Measurements from ENCODE around the gene C10orf53.
"Not testable (repeated sequence)": the region's sequence is repeated elsewhere in the genome, so short reads cannot be mapped to it uniquely, and the experiment has no call there.

C10orf53 gene

GRCh38 chr10:49709934-49710333, 30.5 kb downstream of the C10orf53 start:
- no peaks in the 10 kb centered on the region for H3F3A ChIP-seq (ENCODE audit: control insufficient read depth, insufficient read depth)
- no peak overlapping the region for H3K27ac ChIP-seq (ENCODE audit: low read depth, low read length)
- H3K27me3 ChIP-seq (ENCODE audit: control insufficient read depth, low read length): peaks cover 23% of the 10 kb centered on the region
- H3K4me1 ChIP-seq (ENCODE audit: control insufficient read depth, low read length): no peaks in the 10 kb centered on the region
- H4K20me1 ChIP-seq (ENCODE audit: control insufficient read depth, insufficient read depth, low read depth, low read length): no peaks in the 10 kb centered on the region
- no peaks in the 10 kb centered on the region for H3K9me3 ChIP-seq (ENCODE audit: control insufficient read depth, insufficient read depth, low read length)
- no peak overlapping the region for H3K4me3 ChIP-seq (ENCODE audit: low read length)
- H3K4me2 ChIP-seq (ENCODE audit: low read length): no peak overlapping the region
- H3K9me2 ChIP-seq (replicated peaks; ENCODE audit: control insufficient read depth, low read length): no peaks in the 10 kb centered on the region
- TF ChIP-seq EZH2phosphoT487 (IDR thresholded peaks at IDR 0.05; ENCODE audit: borderline replicate concordance, low read length): no peak
- no peak for TF ChIP-seq CTCF (IDR thresholded peaks at IDR 0.05; ENCODE audit: low read depth, low read length, poor library complexity, severe bottlenecking)
- no peaks in the 10 kb centered on the region for H3K36me3 ChIP-seq (ENCODE audit: control insufficient read depth, low read length)
- no peaks in the 10 kb centered on the region for H3K79me2 ChIP-seq (ENCODE audit: control insufficient read depth, low read length)

- H4K20me1 ChIP-seq (ENCODE audit: control insufficient read depth, insufficient read depth, low read depth, low read length): no peaks in the 10 kb centered on the region
- no peaks in the 10 kb centered on the region for H3K79me2 ChIP-seq (ENCODE audit: control insufficient read depth, low read length)
- peaks cover 23% of the 10 kb centered on the region for H3K27me3 ChIP-seq (ENCODE audit: control insufficient read depth, low read length)
- no peaks in the 10 kb centered on the region for H3K9me3 ChIP-seq (ENCODE audit: control insufficient read depth, insufficient read depth, low read length)
- no peaks in the 10 kb centered on the region for H3K36me3 ChIP-seq (ENCODE audit: control insufficient read depth, low read length)
- H3K4me3 ChIP-seq (ENCODE audit: low read length): no peak overlapping the region
- TF ChIP-seq EZH2phosphoT487 (IDR thresholded peaks at IDR 0.05; ENCODE audit: borderline replicate concordance, low read length) (no peak), CTCF (IDR thresholded peaks at IDR 0.05; ENCODE audit: low read depth, low read length, poor library complexity, severe bottlenecking) (no peak)
- no peak overlapping the region for H3K27ac ChIP-seq (ENCODE audit: low read depth, low read length)
- H3K9me2 ChIP-seq (replicated peaks; ENCODE audit: control insufficient read depth, low read length): no peaks in the 10 kb centered on the region
- no peak overlapping the region for H3K4me2 ChIP-seq (ENCODE audit: low read length)
- H3K4me1 ChIP-seq (ENCODE audit: control insufficient read depth, low read length): no peaks in the 10 kb centered on the region
- no peaks in the 10 kb centered on the region for H3F3A ChIP-seq (ENCODE audit: control insufficient read depth, insufficient read depth)
Observed at GRCh38 chr10:49710966-49711365, 31.5 kb downstream of the C10orf53 start.

DNA sequence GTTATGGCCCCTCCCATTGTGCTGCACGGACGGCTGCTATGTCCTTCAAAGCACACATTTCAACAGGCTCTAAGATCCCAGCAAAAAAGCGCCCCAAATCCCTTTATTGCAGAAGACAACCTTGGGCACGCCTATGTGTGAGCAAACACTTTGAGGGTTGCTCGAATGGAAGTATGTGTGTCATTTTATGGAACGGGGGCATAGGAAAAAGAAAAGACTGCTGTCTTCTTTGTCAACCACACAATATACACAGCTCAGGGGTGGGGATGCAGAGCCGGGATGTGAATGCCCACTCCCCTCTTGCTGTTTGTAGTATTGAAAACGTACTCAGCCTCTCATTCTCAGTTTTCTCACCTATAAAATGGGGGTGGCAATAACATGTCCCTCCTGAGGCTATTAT, 32.0 kb downstream of the C10orf53 start:
- no peak overlapping the region for H3K27ac ChIP-seq (ENCODE audit: low read depth, low read length)
- TF ChIP-seq CTCF (IDR thresholded peaks at IDR 0.05; ENCODE audit: low read depth, low read length, poor library complexity, severe bottlenecking) (no peak), EZH2phosphoT487 (IDR thresholded peaks at IDR 0.05; ENCODE audit: borderline replicate concordance, low read length) (no peak)
- H3K27me3 ChIP-seq (ENCODE audit: control insufficient read depth, low read length): peaks cover 17% of the 10 kb centered on the region
- no peaks in the 10 kb centered on the region for H4K20me1 ChIP-seq (ENCODE audit: control insufficient read depth, insufficient read depth, low read depth, low read length)
- no peak overlapping the region for H3K4me2 ChIP-seq (ENCODE audit: low read length)
- H3K36me3 ChIP-seq (ENCODE audit: control insufficient read depth, low read length): no peaks in the 10 kb centered on the region
- no peaks in the 10 kb centered on the region for H3K79me2 ChIP-seq (ENCODE audit: control insufficient read depth, low read length)
- H3K9me3 ChIP-seq (ENCODE audit: control insufficient read depth, insufficient read depth, low read length): no peaks in the 10 kb centered on the region
- H3F3A ChIP-seq (ENCODE audit: control insufficient read depth, insufficient read depth): no peaks in the 10 kb centered on the region
- no peaks in the 10 kb centered on the region for H3K4me1 ChIP-seq (ENCODE audit: control insufficient read depth, low read length)
- H3K9me2 ChIP-seq (replicated peaks; ENCODE audit: control insufficient read depth, low read length): no peaks in the 10 kb centered on the region
- no peak overlapping the region for H3K4me3 ChIP-seq (ENCODE audit: low read length)

DNA sequence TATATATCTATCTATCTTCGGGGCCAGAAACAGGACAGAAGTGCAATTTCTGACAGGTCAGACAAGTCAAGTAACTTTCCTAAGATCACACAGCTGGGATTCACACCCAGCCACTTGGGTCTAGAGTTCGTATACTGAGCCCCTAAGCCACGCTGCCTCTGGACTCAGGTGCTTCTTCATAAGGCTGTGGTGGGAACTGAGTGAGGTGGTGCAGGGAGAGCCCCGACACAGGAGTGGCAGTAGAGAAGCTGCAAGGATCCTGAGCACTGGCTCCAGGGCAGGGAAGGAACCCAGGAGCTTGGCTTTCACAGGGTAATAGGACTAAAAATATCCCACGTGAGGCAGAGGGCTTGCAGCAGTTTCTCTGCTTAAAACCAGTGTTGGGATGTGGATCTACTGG, 33.8 kb downstream of the C10orf53 start:
- no peaks in the 10 kb centered on the region for H3K9me2 ChIP-seq (replicated peaks; ENCODE audit: control insufficient read depth, low read length)
- H3K79me2 ChIP-seq (ENCODE audit: control insufficient read depth, low read length): no peaks in the 10 kb centered on the region
- no peak overlapping the region for H3K27ac ChIP-seq (ENCODE audit: low read depth, low read length)
- H3K4me3 ChIP-seq (ENCODE audit: low read length): no peak overlapping the region
- TF ChIP-seq CTCF (IDR thresholded peaks at IDR 0.05; ENCODE audit: low read depth, low read length, poor library complexity, severe bottlenecking): no peak
- no peak for TF ChIP-seq EZH2phosphoT487 (IDR thresholded peaks at IDR 0.05; ENCODE audit: borderline replicate concordance, low read length)
- H3K4me2 ChIP-seq (ENCODE audit: low read length): no peak overlapping the region
- H3K4me1 ChIP-seq (ENCODE audit: control insufficient read depth, low read length): no peaks in the 10 kb centered on the region
- H3K27me3 ChIP-seq (ENCODE audit: control insufficient read depth, low read length): peaks cover 7% of the 10 kb centered on the region
- H4K20me1 ChIP-seq (ENCODE audit: control insufficient read depth, insufficient read depth, low read depth, low read length): no peaks in the 10 kb centered on the region
- no peaks in the 10 kb centered on the region for H3K36me3 ChIP-seq (ENCODE audit: control insufficient read depth, low read length)
- H3K9me3 ChIP-seq (ENCODE audit: control insufficient read depth, insufficient read depth, low read length): no peaks in the 10 kb centered on the region
- H3F3A ChIP-seq (ENCODE audit: control insufficient read depth, insufficient read depth): no peaks in the 10 kb centered on the region

DNA sequence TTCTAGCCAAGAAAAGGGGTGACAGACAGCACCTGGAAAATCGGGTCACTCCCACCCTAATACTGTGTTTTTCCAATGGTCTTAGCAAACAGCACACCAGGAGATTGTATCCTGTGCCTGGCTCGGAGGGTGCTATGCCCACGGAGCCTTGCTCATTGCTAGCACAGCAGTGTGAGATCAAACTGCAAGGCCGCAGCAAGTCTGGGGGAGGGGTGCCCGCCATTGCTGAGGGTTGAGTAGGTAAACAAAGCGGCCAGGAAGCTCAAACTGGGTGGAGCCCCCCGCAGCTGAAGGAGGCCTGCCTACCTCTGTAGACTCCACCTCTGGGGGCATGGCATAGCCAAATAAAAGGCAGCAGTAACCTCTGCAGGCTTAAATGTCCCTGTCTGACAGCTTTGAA, 35.7 kb downstream of the C10orf53 start:
- H3K9me2 ChIP-seq (replicated peaks; ENCODE audit: control insufficient read depth, low read length); H3K4me2 ChIP-seq (ENCODE audit: low read length); H3F3A ChIP-seq (ENCODE audit: control insufficient read depth, insufficient read depth); H3K27me3 ChIP-seq (ENCODE audit: control insufficient read depth, low read length); H3K79me2 ChIP-seq (ENCODE audit: control insufficient read depth, low read length); H3K4me3 ChIP-seq (ENCODE audit: low read length); H3K4me1 ChIP-seq (ENCODE audit: control insufficient read depth, low read length); H3K9me3 ChIP-seq (ENCODE audit: control insufficient read depth, insufficient read depth, low read length); H4K20me1 ChIP-seq (ENCODE audit: control insufficient read depth, insufficient read depth, low read depth, low read length); H3K36me3 ChIP-seq (ENCODE audit: control insufficient read depth, low read length); H3K27ac ChIP-seq (ENCODE audit: low read depth, low read length): not testable (repeated sequence)

Measured in DOHH2 (cell line).